NCI-H748 treated with DMSO at 0.1 percent for 48 hours (cell line): ENCODE data around the gene FADS2.

Experiments used
- DNase-seq: peaks from one replicate; lab custom pipeline; 2025; lab: John Stamatoyannopoulos, UW

FADS2 gene

DNA sequence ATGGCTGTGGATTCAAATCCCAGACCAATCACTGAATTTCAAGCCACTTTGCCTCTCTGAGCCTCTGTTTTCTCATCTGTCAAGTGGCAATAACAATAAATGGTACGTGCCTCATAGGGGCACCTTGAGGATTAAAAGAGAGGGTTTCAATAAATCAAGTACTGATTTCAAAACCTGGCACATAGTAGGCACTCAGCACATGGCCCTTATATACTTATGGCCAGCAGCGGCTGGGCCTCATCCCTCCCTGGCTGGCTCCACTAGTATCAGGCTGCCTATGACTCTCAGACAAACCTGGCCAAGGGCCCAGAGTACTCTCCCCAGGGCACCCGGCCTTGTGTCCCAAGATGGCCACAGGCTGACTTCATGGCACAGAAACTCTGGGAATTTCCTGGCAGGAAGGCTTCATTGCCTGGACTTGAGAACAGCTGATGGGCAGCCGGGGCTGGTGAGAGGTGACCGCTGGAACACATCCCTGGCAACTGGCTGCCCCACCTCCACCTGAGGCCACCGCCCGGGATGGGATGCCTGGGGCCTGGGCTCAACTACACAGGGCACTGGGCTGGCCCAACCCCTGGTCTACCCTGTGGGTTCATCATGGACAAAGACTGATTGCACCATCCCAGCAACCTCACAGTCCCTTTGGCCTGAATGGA lies 59.9 kb downstream of the FADS2 start:
- DNase-seq: no peak

DNA sequence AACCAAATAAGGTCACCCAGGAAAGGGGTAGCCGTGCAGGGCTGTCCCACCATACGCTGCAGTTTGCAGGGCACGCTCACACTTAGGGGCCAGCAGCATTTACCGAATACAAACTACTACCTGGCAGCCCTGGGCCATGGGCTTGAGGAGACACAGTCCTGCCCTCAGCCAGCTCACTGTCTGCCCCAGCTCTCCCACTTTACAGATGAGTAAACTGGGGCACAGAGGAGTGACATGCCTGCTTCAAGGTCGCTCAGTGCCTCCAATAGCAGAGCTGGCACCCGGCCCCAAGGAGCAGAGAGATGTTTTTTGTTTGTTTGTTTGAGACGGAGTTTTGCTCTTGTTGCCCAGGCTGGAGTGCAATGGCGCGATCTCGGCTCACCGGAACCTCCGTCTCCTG lies 60.5 kb downstream of the FADS2 start:
- DNase-seq: no peak

DNA sequence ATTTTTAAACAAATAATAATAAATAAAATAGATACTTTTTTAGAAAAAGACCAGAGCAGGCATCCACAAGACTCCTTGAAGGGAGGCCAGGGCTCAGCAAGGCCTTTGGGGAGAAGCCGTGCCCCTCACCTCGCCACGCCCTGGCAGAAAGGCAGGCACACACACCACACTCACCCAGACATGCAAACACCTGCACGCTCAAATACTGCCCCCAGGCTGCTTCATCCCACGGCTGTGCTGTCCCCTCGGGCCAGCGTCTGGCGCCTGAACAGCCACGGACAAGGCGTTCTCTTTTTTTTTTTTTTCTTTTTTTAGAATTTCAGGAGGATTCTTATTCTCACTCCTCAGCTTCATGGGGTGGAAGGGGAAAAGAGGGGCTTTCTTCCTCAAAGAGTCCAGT lies 61.7 kb downstream of the FADS2 start:
- DNase-seq: no peak

DNA sequence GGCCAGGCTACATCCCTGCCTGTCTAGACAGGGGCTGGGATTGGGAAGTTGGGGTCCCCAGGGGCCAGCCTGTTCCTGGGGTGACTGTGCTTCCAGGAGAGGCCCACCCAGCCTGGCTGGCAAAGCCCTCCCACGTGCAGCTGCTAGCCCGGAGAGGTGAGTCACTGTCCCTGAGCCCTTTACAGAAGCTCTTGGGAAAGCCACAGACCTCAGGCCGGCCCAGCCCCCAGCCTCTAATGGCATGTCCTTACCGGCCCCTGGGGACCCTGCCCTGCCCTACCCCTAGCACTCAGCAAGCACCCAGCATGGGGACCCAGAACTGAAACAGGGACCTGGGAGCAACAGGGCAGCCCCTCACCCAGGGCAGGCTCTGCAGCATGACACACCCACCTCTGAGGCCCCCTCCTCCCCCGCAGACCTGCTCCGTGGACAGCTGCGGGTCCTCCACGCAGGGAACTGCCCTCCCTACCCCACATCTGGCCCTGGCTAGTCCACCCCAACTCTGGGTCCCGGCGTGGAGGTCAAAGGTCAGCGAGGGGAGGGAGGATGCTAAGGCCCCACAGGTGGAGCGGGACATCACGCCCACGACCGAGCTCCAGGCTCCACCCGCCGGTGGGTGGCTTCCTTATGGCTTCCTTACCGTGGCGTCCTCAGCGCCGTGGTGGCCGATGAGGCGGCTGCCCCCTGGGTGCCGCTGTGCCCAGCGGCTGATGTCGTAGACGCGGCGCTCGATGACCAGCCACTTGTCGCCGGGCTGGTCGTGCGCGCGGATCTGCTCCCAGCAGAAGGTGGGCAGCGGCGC lies 62.6 kb downstream of the FADS2 start:
- no peak for DNase-seq

DNA sequence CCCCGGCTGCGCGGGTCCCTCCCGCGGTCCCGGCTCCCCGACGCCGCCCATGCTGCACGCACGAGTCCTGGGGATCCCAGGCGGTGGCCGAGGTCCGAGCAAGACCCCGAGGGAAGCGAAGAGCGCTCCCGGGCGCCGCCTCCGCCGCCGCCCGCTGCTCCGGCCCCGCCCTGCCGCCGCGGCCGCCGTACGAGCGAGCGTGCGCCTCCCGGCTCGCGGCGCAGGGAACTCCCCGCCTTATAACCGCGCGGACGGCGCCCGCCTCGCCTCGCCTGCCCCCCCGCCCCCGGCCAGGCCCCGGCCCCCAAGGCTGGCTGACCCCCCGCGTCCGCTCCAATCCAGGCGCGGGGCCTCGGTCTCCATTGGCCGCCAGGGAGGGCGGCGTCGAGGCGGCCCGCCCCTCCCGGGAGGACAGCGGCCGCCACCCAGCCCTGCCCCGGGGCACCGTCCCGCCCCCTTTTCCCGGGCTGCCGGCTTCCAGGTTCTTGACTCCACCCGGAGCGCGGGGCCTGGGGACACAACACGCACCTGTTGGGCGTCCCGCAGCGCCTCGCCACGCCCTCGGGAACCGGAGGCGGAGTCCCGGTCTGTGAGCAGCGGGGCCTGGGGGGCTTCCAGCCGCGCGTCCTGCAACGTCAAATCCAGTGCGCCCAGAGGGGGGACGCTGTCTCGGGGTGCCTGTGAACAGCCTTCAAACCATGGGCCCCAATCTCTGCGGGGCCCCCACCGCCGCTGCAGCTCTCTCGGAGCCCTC lies 63.4 kb downstream of the FADS2 start, which contains the start of gene FADS3:
Gene FADS3 (minus strand): TSS at position 215 of the 754 bp plus-strand sequence. CDS start 164 bp downstream, at position 51.
- DNase-seq: peak; percentile 75

DNA sequence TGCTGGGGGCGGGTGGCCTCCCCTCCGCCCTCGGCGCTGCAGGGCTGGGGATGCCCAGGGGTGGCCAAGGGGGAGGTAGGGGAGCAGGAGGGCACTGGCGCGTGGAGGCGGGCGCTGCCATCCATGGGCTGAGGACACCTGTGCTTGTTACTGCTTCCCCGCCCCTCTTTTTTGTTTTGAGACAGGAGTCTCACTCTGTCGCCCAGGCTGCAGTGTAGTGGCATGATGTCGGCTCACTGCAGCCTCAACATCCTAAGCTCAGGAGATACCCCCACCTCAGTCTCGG lies 63.9 kb downstream of the FADS2 start:
- peak; percentile 63 for DNase-seq

DNA sequence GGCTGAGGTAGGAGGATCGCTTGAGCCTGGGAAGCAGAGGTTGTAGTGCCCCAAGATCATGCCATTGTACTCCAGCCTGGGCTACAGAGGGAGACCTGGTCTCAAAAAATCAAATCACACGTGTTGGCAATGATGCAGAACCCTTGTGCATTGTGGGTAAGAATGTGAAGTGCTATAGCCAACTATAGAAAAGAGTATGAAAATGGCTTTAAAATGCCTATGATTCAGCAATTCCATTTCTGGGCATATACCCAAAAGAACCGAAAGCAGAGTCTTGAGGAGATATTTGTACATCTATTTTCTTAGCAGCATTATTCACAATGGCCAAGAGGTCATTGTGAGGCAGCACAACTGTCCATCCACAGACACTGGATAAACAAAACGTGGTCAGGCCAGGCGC lies 65.9 kb downstream of the FADS2 start:
- no peak for DNase-seq

DNA sequence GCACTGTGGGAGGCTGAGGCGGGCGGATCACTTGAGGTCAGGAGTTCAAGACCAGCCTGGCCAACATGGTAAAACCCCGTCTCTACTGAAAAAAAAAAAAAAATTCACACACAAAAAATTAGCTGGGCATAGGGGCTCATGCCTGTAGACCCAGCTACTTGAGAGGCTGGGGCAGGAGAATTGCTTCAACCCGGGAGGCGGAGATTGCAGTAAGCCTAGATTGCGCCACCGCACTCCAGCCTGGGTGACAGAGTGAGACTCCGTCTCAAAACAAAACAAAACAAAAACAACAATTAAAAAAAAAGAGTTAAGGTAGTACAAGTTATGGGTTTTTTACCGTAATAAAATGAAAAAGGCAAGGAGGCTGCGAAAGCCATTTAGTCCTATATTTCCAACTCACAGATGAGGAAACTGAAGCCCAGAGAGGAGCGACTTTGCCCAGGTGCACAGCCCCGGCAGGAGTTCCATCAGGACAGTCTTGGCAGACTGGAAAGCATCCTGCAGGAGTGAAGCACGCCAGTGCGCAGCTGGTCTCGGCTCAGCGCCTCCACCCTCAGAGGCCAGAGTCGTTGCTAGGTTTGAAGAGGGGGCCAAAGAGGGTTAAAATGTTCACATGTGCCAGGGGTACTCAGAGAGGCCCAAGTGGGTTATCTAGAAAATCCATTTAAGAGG lies 67.1 kb downstream of the FADS2 start:
- DNase-seq: no peak

DNA sequence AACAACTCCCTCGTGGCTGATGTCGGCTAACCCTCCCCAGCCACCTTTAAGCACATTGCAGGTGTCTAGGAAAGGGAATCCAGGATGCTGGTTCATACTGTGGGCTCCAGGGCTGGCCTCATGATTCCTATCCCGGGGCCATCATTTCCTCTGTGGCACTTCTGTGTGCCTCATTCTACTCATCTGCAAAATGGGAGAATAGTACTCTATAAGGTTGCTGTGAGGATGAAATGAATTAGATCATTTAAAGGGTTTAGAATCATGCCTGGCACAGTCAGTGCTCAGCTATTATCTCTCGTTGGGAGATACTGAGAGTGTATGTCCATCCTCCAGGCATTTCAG lies 67.6 kb downstream of the FADS2 start:
- no peak for DNase-seq

DNA sequence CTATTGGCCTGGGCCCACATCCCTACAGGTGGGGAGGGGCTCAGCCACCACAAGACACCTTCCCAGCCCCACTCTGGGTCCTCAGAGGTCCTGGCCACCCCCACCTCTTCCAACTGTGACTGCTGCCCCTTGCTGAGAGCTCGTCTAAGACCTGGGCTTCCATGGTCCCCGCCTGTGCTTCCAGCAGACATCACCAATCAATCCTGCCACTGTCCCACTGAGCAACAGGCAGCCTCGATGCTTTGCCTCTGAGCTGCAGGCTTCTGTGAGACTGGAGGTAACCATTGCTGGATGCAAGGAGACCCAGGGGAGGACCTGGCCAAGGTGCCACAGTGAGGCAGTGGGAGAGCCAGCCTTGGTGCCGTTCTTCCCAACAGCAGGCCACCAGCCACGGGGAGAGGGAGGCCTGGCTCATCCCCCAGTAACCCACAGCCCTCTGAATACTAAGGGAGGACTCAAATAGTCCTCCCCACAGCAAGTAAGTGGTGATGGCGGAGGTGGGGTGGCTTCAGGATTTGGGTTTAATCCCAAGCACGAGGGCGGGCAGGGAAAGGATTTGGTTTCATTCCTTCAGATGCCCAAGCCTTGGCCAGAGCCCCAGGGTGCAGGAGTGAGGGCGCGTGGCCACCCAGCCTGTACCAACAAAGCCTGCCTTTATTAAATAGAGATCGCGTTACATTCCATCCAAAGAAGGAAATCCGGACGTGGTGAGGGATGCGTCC lies 68.7 kb downstream of the FADS2 start:
- no peak for DNase-seq

DNA sequence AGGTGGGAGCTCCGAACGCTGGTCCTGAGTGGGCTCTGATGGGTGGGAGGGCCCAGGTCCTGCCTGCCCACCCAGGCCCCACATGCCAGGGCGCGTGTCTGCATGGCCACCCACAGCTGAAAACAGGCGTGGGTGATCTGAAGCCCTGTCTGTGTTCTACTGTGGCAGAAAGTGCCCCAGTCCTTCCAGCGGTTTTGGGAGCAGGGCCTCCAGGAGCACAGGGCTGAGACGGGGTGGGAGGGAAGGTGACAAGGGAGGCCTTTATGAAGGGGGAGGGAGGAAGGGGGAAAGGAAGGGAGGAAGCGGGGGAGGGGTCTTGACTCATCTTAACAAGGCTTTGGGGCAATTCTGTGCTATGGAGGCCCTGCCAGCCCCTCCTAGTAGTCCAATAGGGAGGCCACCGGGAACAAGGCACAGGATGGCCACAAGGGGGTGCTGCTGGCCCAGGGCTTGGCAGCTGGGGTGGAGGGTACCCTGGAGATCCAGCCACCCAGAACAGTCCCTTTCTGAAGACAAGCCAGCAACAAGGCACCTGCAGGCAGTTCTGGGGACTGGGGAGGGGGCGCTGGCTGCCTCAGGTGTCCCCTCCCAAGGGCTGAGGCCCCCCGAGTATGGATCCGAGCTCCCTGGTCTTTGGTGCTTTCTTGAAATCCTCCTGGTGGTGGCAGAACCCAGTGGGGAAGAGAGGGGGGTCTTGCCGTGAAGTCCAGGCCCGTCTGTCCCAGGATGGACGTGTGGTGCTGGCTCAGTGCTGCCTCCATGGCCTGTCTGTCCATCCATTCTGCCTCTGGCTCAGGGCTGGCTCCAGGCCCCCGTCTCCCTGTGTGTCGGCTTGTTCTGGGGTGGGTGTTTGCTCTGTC lies 69.5 kb downstream of the FADS2 start:
- DNase-seq: peak; percentile 39

DNA sequence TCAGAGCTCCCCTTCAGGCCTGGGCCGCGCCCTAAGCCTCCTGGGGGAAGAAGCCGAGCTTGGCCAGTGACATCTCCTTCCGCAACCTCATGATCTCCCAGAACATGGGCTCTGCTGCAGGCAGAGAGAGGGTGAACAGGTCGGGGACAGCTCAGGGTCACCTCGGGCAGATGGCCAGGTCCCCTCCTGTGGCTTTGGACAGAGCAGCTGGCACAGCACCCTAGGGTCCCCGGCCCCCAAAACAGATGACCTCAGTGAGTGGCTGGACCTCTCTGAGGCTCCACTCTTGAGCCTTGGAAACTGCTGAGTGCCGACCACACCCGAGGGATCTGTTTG lies 70.1 kb downstream of the FADS2 start:
- DNase-seq: no peak

DNA sequence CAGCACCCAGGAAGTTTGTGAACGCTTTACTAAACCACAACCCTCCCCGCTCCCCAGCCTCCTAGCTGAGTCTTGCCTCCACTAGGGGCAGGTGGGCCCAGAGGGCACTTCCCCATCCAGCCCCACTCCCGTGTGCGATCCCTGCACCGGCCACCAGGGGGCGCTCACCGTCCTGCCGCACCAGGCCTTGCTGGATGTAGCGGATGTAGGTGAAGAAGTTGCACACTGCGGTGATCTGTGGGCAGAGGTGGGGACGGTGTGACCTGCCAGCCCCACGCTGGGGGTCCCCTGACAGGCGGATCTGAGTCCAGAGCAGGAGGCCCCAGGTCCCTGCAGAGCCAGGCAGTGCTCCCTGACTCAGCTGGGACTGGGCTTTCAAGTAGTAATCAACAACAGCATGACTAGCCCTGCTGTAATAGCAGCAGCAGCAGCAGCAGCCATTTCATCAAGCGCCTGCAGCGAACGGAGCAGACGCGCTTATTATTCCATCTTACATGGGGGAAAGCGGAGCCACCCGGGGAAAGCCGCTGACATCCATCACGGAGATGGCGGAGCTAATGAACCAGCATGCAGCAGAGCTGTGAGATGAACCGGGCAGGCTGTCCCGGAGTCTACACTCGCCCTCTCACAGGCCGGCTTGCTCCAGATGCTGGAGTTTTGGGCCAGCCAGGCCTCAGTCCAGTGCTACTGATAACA lies 71.2 kb downstream of the FADS2 start:
- DNase-seq: peak; percentile 57

DNA sequence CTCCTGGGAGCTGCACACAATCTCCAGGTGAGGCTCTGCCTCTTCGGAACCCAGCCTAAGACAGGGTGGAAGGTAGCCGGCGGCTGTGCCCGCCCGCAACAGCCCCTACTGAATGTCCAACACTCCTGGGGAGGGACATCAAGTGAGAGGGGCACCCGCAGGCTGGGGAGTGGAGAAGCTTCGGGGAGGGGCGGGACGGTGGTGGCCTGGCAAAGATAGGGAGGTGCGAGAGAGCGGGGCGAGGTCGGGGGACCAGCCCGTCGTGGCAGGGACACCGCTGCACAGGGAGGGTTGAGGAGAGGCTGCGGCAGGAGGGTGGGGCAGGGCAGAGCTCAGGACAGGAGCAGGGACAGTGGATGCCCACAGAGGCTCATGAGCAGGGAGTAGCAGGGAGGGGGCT lies 72.2 kb downstream of the FADS2 start:
- DNase-seq: no peak

DNA sequence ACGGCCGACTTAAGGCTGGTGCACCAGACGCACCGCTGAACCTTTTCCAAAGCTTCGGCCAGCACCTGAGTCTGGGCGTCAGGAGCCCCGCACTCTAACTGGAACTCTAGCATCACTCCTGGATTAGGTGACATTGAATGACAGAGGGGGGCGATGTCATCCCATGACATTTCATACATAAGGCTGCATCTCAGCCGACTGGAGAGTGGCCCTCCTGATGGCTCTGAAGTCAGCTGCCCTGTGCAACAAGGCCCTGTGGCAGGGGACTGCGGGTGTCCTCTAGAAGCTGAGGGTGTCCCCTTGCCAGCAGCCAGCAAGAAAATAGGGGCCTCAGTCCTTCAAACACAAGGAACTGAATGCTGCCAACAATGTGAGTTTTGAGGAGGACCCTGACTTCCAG lies 73.3 kb downstream of the FADS2 start:
- no peak for DNase-seq

DNA sequence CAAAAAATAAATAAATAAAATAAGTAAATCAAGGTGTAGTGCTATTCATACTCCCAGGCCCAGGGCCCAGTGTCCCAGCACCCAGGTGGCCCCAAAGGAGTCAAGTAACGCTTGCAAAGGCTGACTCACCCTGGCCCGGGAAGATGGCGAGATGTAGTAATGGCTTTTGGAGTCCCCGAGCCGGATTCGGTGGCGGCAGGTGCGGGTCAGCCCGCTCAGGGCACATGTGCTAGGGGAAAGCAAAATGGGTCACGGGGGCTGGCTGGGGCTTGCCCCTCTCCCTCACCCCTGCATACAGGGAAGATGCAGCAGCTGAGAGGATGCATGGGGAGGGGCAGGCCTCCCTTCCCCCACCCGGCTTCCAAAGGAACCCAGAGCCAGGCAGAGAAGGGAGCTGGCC lies 74.2 kb downstream of the FADS2 start:
- no peak for DNase-seq

DNA sequence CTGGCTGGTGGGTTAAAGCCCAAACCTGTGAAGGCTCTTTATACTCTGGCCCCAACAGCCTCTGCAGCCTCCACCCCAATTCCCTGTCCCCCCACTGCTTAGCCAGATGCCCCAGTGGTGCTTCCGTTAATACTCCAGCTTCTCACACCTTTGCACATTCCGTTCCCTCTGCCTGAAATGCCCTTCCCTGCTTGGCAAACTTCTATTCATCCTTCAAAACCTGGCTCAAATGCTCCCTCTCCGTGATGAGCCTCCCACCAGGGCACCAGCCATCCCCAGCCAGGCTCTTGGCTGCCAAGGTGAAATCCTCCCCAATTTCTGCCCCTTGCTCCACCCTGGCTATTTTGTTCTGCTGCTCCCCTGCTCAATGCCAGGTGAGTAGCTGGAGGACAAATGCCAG lies 75.7 kb downstream of the FADS2 start:
- no peak for DNase-seq

DNA sequence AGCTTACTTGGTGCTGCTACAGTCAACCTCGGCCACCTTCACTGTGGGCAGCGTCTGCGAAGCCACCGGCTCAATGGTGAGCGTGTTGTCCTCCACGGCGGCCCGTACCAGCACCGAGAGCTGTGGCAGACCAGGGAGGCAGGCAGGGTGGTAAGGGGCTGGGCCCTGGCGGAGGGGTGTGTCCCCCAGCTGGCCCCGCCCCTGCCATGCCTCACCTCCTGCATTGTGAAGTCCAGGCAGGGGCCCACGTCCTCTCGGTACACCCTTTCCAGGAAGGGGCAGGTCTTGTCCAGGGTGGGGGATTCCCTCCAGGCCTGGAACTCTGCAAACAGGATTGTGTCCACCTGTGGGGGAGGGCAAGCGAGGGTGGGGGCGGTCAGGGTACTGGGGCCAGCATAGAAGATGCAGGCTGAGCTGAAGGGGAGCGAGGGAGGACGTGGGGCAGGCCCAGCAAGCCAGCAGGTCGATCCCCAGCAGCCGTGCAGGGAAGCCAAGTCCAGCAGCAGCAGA lies 76.5 kb downstream of the FADS2 start:
- no peak for DNase-seq

DNA sequence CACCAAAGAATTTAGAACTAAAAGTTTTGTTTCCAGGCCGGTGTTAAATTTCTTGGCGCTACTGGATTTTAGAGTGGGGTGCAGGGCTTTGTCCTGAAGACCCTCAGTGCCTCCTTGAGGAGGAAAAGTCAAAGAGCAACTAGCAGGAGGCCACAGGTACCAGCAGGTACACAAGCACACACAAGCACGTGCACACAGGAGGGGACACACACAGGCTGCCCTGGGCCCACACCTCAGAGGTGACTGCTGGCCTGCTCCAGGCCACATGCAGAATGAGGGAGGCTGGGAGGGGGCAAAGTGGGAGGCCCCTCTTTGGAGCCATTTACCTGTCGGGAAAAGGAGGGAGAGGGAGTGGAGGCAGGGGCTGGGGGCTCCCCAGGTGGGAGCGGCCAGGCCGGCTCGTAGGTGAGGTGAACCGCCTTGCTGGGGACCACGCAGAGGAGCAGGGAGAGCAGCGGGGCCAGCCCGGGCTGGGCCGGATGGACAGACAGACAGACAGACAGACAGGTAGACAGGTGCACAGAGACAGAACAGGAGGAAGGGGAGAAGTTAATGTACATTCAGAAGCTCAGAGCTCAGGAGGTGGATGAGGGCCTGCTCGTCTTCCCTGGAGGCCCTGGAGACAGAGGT lies 77.1 kb downstream of the FADS2 start:
- no peak for DNase-seq
